Gastrocnemius medialis (tissue), 4 donors: ENCODE data around the gene SBDS.

Source experiments
- CTCF ChIP-seq, 5 experiments: fragments of 450-650 bp in 3 of 5; fragments of 200-600 bp in 2 of 5; sonication (generic) in 2 of 5; IDR thresholded peaks in 4 of 5; conservative IDR thresholded peaks in 1 of 5; 1 replicate in 4 of 5; 2 replicates in 1 of 5; pipeline ENCODE4 v1.5.1; 2016 to 2019; ENCODE audit warnings: antibody characterized with exemption in 5 of 5, mild to moderate bottlenecking in 3 of 5, moderate library complexity in 3 of 5
- POLR2A ChIP-seq, 2 donors: fragments of 450-650 bp; IDR thresholded peaks; one replicate each; pipeline ENCODE4 v1.6.1; 2017; ENCODE audit warnings: antibody characterized with exemption in 2 of 2, mild to moderate bottlenecking in 2 of 2, moderate library complexity in 2 of 2

GRCh38 chr7:67018940-67019339 is 23.6 kb upstream of the SBDS start:
- TF ChIP-seq POLR2A (IDR thresholded peaks at IDR 0.05) (no peak), CTCF (IDR thresholded peaks at IDR 0.05 in 4 of 5, conservative IDR thresholded peaks at IDR 0.05 in 1 of 5) (no peak)
